Raji (cell line): ENCODE measurements around the gene CDYL.

ENCODE experiments used
- POLR2A ChIP-seq: IDR thresholded peaks from 2 replicates; pipeline ENCODE4 v1.6.1; 2011; ENCODE audit warnings: low read depth, low read length, control low read depth; ENCODE audit not compliant: insufficient read depth

Gene CDYL

GRCh38 chr6:4844108-4844507 is 67.9 kb downstream of the CDYL start:
- TF ChIP-seq POLR2A: no peak

- no peak for TF ChIP-seq POLR2A
Observed at GRCh38 chr6:4846387-4846786, 70.2 kb downstream of the CDYL start.

GRCh38 chr6:4848382-4849068 is 72.3 kb downstream of the CDYL start:
- TF ChIP-seq POLR2A: no peak

- no peak for TF ChIP-seq POLR2A
Observed at GRCh38 chr6:4849226-4850022, 73.2 kb downstream of the CDYL start.

- no peak for TF ChIP-seq POLR2A
Observed at GRCh38 chr6:4851035-4851434, 74.8 kb downstream of the CDYL start.

- TF ChIP-seq POLR2A: no peak
Observed at GRCh38 chr6:4852938-4853337, 76.7 kb downstream of the CDYL start.

- TF ChIP-seq POLR2A: no peak
Observed at GRCh38 chr6:4853349-4853748, 77.1 kb downstream of the CDYL start.

- TF ChIP-seq POLR2A: no peak
Observed at GRCh38 chr6:4853782-4854511, 77.7 kb downstream of the CDYL start.

GRCh38 chr6:4856785-4857184 is 80.6 kb downstream of the CDYL start:
- no peak for TF ChIP-seq POLR2A

- no peak for TF ChIP-seq POLR2A
Observed at GRCh38 chr6:4858194-4859015, 82.2 kb downstream of the CDYL start.

GRCh38 chr6:4860387-4860786 is 84.2 kb downstream of the CDYL start:
- TF ChIP-seq POLR2A: no peak

- TF ChIP-seq POLR2A: no peak
Observed at GRCh38 chr6:4861564-4861963, 85.4 kb downstream of the CDYL start.

GRCh38 chr6:4864519-4864918 is 88.3 kb downstream of the CDYL start:
- TF ChIP-seq POLR2A: no peak

- TF ChIP-seq POLR2A: no peak
Observed at GRCh38 chr6:4870821-4871494, 94.8 kb downstream of the CDYL start.
